ENCODE measurements around the gene FSD1L. TPM values are rescaled to one million over a fixed set of nuclear protein-coding genes. Genes with fewer than 3 reads are reported as not detected.

FSD1L gene
- 1 to 10 TPM in 2 of 4 donors, under 1 TPM in 2; 0.38 to 1.8 (median 1.2) TPM for total RNA-seq

DNA sequence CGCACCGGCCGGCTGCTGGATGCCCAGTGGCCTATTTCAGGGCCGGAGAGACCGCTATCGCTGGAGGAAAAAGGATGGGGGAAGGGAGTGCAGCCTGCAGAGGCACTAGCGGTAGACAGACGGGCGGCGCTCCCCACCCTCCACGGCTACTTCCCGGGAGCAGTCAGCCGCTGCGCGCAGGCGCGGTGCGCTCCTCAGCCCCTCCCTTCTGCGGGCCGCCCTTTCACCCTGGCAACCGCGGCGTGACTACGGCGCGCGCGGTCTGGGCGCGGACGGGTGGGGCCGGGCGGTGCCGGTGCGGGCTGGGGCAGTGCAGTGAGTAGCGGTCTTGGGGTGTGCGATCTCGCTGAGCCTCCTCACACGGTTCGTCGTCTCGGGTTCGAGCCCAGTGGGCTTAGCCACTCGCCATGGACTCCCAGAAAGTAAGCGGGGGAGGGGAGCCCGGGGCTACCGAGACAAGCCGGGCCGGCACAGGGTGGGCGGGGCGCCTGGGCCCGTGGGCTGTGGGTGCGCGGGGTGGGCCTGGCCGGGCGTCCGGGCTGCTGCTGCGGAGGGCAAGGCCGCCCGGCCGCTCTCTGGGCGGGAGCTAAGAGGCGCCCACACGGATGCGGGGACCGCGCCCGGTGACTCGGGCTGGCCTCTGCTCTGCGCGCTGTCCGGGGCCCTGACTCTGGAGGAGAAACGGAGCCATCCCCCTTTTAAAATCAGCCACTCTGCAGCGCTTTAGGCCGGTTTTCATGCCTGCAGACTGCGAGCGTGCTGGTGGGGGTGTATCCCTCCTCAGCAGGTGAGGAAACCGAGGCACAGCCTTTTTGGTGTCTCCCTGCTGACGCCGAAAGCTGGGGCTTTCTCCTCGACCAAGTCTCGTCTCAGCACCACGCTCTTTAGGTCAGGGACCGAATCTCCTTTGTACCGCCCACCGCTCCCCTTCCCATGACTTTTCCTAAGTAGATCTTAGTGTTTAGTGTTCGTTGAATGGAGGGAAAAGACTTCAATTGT, at the start of gene FSD1L:
FSD1L (plus strand) TSS at position 221 of the 999 bp plus-strand sequence; CDS start at position 408, 187 bp downstream.
- H3K36me3 ChIP-seq, result no peaks in the 10 kb centered on the region
- peak within 1 kb of the TSS; percentile 65 to 83 (median 71) for H3K4me3 ChIP-seq
- peak within 1 kb of the TSS; percentile 76 to 83 (median 80) for H3K27ac ChIP-seq
- intact Hi-C loops (cut with DNase I), result no loop called here
- peak; percentile 39 for DNase-seq
- H3K27me3 ChIP-seq, result no peaks in the 10 kb centered on the region
- no peaks in the 10 kb centered on the region for H3K9me3 ChIP-seq
- H3K4me1 ChIP-seq, result peaks cover 4 to 47% (median 15%) of the 10 kb centered on the region in 3 donors
- 7 to 8% methylated on average over 5 to 8 of the region's 87 CpGs for WGBS, 2 donors
- TF ChIP-seq, protein P1, sequence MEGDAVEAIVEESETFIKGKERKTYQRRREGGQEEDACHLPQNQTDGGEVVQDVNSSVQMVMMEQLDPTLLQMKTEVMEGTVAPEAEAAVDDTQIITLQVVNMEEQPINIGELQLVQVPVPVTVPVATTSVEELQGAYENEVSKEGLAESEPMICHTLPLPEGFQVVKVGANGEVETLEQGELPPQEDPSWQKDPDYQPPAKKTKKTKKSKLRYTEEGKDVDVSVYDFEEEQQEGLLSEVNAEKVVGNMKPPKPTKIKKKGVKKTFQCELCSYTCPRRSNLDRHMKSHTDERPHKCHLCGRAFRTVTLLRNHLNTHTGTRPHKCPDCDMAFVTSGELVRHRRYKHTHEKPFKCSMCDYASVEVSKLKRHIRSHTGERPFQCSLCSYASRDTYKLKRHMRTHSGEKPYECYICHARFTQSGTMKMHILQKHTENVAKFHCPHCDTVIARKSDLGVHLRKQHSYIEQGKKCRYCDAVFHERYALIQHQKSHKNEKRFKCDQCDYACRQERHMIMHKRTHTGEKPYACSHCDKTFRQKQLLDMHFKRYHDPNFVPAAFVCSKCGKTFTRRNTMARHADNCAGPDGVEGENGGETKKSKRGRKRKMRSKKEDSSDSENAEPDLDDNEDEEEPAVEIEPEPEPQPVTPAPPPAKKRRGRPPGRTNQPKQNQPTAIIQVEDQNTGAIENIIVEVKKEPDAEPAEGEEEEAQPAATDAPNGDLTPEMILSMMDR (IDR thresholded peaks at IDR 0.05), result peak in 4 of 6 experiments; percentile 12 to 30 (median 22)
- peak in 2 of 4 donors; percentile 32 to 54 for TF ChIP-seq POLR2A (IDR thresholded peaks at IDR 0.05)

DNA sequence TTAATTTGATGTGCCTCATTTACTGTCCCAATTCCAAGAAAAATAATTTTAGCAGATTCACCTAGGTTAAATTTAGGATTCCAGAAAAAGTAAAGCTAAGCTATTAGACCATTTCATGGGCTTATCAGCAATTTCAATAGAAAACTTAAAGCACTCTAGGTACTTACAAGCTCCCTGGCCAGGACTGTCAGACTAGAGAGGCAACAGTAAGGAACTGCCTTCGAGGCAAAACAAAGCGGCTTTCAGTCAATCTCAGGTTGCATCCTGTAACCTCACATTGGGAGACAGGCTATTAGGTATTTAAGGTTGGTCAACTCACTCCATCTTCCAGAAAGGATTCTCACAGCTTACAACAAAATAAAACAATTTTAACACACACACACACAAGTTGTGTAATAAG, 48.7 kb upstream of the FSD1L start:
- TF ChIP-seq POLR2A (IDR thresholded peaks at IDR 0.05), result no peak
- TF ChIP-seq, protein P1 (IDR thresholded peaks at IDR 0.05), result no peak
- no peak for DNase-seq
- Histone ChIP-seq H3K9me3 (no peaks in the 10 kb centered on the region), H3K36me3 (no peaks in the 10 kb centered on the region), H3K27ac (no peak overlapping the region), H3K4me3 (no peak overlapping the region), H3K27me3 (no peaks in the 10 kb centered on the region), H3K4me1 (no peaks in the 10 kb centered on the region)
- intact Hi-C loops (cut with DNase I), result no loop called here
- 74 to 92% methylated on average over 2 of the region's 2 CpGs for WGBS, 2 donors

DNA sequence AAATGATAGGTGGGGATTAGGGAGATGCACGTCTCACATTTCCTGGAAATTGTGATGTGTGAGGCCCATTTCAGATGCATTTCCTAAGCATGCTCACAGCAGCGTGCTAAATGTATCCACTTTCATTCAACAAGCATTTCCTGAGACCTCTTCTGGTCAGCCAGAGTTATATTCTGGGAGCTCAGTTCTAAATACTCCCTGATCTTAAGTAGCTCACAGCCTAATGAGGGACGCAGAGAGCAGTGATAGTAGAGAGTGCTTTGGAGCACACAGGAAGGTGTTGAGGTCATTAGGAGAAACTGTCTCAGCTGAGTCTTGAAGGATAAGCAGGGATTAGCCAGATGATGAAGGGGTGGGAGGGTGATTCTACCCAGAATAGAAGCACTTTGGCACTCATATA, 46.2 kb upstream of the FSD1L start:
- TF ChIP-seq POLR2A (IDR thresholded peaks at IDR 0.05), result no peak
- TF ChIP-seq, protein P1 (IDR thresholded peaks at IDR 0.05), result no peak
- no peaks in the 10 kb centered on the region for H3K36me3 ChIP-seq
- H3K27me3 ChIP-seq, result no peaks in the 10 kb centered on the region
- H3K4me3 ChIP-seq, result no peak overlapping the region
- intact Hi-C loops (cut with DNase I), result no loop called here
- no peaks in the 10 kb centered on the region for H3K9me3 ChIP-seq
- no peak overlapping the region for H3K27ac ChIP-seq
- H3K4me1 ChIP-seq, result no peaks in the 10 kb centered on the region
- 52 to 72% methylated on average over 2 to 3 of the region's 3 CpGs for WGBS, 2 donors
- DNase-seq, result no peak

DNA sequence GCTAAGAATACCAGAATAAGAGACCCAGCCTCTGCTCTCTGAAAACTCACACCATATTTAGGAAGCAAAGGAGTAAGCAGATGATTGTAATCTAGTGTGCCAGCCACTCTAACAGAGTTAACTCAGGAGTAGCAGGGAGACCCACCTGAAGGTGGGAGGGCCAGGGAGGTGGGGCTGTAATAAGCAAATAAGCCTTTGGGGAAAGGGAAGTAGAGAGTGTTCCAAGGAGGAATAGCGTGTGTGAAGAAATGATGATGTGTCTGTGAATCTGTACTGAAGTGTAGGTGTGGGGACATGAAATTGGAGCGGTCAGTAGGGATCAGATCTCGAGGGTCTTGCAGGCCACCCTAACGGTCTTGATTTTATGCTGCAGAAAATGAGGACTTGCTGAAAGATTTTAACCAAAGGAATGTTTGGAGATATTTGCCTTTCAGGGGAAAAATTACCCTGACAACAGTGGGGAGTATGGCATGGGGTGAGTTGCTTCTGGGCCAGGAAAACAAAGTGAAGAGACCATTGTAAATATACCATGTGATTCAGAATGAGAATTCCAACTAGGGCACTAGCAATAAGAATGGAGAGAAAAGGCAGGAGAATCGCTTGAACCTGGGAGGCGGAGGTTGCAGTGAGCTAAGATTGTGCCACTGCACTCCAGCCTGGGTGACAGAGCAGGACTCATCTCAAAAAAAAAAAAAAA, 44.1 kb upstream of the FSD1L start:
- WGBS, 2 donors, result 73 to 77% methylated on average over 6 of the region's 6 CpGs

More for the DNA sequence above, 44.1 kb upstream of the FSD1L start:
- no peak overlapping the region for H3K4me3 ChIP-seq
- H3K27ac ChIP-seq, result no peak overlapping the region
- no peaks in the 10 kb centered on the region for H3K36me3 ChIP-seq
- no peak for TF ChIP-seq POLR2A (IDR thresholded peaks at IDR 0.05)
- TF ChIP-seq, protein P1 (IDR thresholded peaks at IDR 0.05), result no peak
- DNase-seq, result no peak
- H3K27me3 ChIP-seq, result no peaks in the 10 kb centered on the region
- H3K4me1 ChIP-seq, result no peaks in the 10 kb centered on the region
- no peaks in the 10 kb centered on the region for H3K9me3 ChIP-seq
- intact Hi-C loops (cut with DNase I), result no loop called here

Measured in esophagus squamous epithelium (tissue), 5 donors.